ENCODE results near the gene CRYGC.
"Not testable (repeated sequence)": the region's sequence is repeated elsewhere in the genome, so short reads cannot be mapped to it uniquely, and the experiment has no call there.

The CRYGC gene

DNA sequence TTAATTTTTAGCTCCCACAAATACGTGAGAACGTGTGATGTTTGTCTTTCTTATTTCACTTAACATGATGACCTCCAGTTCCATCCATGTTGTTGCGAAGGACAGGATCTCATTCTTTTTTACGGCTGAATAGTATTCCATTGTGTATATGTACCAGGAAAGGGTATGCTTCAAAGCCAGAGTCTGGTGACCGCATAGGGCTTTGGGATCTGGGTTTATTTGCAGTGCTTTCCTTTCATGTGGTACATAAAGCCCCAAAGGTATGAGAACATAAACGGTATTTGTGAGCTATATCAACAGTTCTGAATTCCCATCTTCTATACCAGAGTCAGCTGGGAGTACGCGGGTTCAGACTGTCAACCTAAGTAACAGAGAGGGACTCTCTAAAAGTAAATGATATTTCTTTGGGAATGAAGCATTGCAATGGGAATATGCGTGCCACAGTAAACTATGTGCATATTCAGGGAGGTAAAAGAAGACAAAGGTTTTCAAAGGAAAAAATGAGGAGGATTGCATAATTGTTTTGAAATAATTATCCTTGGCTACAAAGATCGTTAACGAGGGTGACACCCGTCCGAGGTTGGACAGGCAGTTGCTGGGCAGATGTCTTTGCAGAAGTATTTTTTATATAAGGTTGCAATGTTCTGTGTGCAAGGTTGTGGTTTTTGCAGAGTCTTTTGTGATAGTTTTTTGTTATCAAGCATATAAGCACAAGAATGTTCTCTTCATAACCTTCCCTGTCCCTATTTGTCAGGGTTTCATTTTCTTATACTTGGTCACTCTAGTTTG, 29.8 kb downstream of the CRYGC start:
- TF ChIP-seq, protein P1, sequence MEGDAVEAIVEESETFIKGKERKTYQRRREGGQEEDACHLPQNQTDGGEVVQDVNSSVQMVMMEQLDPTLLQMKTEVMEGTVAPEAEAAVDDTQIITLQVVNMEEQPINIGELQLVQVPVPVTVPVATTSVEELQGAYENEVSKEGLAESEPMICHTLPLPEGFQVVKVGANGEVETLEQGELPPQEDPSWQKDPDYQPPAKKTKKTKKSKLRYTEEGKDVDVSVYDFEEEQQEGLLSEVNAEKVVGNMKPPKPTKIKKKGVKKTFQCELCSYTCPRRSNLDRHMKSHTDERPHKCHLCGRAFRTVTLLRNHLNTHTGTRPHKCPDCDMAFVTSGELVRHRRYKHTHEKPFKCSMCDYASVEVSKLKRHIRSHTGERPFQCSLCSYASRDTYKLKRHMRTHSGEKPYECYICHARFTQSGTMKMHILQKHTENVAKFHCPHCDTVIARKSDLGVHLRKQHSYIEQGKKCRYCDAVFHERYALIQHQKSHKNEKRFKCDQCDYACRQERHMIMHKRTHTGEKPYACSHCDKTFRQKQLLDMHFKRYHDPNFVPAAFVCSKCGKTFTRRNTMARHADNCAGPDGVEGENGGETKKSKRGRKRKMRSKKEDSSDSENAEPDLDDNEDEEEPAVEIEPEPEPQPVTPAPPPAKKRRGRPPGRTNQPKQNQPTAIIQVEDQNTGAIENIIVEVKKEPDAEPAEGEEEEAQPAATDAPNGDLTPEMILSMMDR (IDR thresholded peaks at IDR 0.05; ENCODE audit: extremely low read depth, missing control alignments): no peak
- DNase-seq (ENCODE audit: low spot score): no peak

DNA sequence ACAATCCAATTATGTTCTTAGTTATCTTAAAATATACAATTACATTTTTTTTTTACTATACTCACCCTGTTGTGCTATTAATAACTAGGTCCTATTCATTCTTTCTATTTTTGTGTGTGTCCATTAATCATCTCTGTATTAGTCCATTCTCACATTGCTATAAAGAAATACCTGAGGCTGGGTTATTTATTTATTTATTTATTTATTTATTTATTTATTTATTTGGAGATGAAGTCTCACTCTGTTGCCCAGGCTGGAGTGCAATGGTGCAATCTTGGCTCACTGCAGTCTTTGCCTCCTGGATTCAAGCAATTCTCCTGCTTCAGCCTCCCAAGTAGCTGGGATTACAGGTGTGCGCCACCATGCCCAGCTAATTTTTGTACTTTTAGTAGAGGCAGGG, 30.9 kb downstream of the CRYGC start:
- DNase-seq (ENCODE audit: low spot score): not testable (repeated sequence)

DNA sequence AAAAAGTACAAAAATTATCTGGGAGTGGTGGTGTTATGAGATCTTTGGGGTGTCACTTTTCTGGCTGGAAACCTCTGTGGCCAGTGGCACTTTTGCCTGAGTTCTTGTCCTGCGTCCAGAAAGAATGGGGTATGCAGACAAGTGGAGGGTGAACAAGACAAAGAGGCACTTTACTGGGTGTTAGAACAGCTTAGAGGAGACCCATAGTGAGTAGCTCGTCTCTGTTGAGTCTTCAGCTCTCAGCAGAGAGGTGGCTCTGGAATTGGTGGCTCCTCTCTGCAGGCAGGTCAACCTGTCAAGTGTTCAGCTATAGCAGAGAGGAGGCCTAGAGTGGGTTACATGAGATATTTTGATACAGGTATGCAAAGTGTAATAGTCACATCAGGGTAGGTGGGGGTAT, 31.4 kb downstream of the CRYGC start:
- DNase-seq (ENCODE audit: low spot score): no peak
- TF ChIP-seq, protein P1 (IDR thresholded peaks at IDR 0.05; ENCODE audit: extremely low read depth, missing control alignments): no peak

DNA sequence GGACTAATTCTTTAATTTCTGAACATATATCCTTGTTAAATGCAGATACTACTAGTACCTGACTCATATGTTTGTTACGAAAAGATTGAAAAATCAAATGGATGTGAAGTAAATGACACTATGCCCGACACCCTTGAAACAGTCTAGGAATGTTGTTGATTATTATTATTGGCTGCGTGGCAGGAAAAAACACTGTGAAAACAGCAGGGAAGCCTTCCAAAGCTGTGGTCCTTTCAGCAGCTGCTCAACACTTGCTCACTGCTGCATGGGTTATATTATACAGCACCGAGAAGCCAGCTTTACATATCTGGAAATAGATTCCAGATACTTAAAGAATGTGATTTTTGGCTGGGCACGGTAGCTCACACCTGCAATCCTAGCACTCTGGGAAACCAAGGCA, 31.8 kb downstream of the CRYGC start:
- TF ChIP-seq, protein P1 (IDR thresholded peaks at IDR 0.05; ENCODE audit: extremely low read depth, missing control alignments): no peak
- DNase-seq (ENCODE audit: low spot score): no peak

DNA sequence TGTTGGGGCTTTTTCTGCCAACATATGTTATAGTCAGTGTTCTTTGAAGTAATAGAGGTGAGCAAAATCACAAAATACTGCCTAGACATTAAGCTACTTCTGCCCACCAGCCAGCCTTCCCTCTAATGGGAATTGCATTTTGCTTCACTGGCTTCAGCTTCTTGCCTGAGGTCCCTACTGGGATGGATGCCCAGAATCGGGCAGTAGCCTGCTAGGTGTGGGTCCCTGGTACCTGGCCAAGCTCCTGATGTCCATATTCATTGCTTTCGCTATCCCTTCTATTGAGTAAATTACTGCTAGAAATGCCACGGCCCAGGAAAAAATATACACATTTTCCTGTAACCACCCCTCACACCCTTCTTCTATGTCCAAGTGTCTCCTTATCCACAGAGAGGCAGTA, 32.3 kb downstream of the CRYGC start:
- TF ChIP-seq, protein P1 (IDR thresholded peaks at IDR 0.05; ENCODE audit: extremely low read depth, missing control alignments): no peak
- DNase-seq (ENCODE audit: low spot score): no peak

DNA sequence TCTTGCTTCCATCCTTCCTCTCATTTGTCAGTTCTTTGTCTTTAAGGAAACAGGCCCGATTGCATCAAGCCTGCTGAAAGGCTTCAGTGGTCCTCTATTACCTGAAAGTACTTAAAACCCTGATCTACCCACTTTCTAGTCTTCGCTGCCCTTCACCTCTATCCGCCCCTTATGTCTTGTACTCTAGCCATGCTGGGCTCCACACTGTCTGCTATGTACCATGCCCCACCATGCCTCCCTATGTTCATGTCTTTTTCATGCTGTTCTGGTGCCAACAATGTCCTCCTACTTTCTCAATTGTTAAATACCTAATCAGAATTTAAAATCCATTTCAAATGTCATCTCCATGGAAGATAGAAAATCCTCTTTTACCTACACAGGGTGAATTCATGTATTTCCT, 33.5 kb downstream of the CRYGC start:
- TF ChIP-seq, protein P1 (IDR thresholded peaks at IDR 0.05; ENCODE audit: extremely low read depth, missing control alignments): no peak
- no peak for DNase-seq (ENCODE audit: low spot score)

DNA sequence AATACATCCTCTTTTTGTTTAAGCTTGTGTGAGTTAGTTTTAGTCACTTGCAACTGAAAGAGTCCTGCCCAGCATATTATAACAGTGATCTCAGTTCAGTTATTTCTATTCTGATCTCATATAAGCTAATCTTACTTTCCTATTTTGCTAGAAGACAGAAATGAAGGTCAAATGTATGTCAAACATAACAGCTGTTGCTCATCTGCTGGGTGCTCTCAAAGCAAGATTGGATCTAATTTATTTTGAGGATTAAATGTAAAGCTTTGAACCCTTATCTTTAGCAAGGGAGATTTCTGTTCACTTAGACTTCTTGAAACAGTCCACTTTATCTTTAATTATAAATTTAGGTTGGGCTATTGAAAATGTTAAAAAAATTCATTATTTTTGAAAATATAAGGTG, 36.5 kb downstream of the CRYGC start:
- TF ChIP-seq, protein P1 (IDR thresholded peaks at IDR 0.05; ENCODE audit: extremely low read depth, missing control alignments): no peak
- no peak for DNase-seq (ENCODE audit: low spot score)
